Stimulated activated CD4-positive, alpha-beta T cell treated with anti-CD3 and anti-CD28 coated beads, Interleukin-2, amount 100 ng/mL, for 4 hours (primary cell): ENCODE results near the gene TOMT.
"Not testable (repeated sequence)": the region's sequence is repeated elsewhere in the genome, so short reads cannot be mapped to it uniquely, and the experiment has no call there.

Source experiments
- DNase-seq: peaks from one replicate; pipeline ENCODE4 v3.0.0-alpha.2; 2020; ENCODE audit warnings: low read depth

TOMT gene

DNA sequence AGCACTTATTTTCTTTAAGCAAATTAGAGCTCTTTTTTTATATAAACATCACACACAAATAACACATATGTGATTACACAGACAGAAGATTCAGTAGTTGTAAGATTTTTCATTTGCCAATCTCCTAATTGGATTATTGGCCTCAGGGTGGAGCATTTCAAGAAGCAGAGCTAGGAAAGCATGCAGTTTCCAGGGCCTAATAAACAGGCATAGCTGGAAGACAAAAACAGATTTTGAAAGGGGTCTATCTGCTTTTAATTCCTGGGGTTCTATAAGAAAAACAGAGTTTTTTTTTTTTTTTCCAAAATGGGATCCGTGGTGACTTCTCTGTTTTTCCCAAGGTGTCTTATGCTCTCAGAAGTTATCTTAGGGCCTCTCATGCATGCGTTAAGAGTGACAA, 22.2 kb downstream of the TOMT start:
- no peak for DNase-seq

DNA sequence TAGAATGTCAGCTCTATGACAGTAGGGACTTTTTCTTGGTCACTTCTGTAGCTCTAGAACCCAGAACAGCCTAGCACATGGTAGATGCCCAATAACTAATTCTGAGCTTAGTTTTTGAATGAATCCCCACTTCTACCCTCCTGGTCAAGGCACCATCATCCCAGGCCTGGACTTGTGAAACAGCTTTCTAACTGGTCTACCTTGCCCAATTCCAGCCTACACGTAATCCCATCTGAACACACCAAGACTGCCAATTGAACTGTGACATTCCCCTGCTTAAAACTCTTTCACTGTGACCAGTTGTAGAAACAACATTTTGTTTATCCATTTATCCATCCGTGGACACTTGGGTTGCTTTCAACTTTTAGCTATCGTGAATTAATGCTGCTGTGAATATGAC, 23.7 kb downstream of the TOMT start:
- no peak for DNase-seq

DNA sequence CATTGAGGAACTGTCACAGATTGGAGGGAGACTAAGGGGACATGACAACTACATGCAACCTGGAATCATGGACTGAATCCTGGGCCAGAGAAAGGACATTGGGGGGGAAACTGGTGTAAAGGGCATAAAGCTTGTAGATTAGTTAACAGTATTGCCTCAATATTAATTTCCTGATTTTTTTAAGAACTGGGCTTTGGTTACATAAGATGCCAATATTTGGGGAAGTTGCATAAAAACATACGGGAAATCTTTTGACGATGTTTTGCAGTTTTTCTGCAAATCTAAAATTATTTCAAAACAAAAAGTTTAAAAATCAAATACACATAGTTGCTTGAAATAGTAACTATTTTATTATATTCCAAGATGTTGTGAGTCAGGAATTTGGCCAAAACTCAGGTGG, 26.9 kb downstream of the TOMT start:
- no peak for DNase-seq

DNA sequence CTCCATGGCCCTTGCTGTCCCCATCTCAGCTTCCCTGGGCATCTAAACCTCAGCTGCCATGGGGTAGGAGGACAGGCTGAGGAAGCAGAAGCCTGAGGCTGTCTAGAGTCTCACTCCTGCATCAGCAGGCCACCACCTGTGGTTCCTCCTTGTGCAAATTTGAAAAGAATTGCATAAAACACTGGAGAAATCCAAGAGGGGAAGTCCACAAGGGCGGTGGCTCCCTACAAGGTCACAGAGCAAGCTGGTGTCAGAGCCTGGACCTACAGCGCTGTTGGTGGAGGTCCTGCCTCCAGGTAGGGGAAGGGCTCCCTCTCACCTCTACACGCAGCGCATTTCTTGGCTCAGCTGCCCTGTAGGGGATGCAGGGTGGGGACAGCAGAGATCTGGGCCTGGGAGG, 29.7 kb downstream of the TOMT start, which contains the start of gene FOLR3:
FOLR3 (plus strand) TSS at position 253 of the 400 bp plus-strand sequence. CDS start 228 bp downstream, outside the sequence.
- DNase-seq, result not testable (repeated sequence)

DNA sequence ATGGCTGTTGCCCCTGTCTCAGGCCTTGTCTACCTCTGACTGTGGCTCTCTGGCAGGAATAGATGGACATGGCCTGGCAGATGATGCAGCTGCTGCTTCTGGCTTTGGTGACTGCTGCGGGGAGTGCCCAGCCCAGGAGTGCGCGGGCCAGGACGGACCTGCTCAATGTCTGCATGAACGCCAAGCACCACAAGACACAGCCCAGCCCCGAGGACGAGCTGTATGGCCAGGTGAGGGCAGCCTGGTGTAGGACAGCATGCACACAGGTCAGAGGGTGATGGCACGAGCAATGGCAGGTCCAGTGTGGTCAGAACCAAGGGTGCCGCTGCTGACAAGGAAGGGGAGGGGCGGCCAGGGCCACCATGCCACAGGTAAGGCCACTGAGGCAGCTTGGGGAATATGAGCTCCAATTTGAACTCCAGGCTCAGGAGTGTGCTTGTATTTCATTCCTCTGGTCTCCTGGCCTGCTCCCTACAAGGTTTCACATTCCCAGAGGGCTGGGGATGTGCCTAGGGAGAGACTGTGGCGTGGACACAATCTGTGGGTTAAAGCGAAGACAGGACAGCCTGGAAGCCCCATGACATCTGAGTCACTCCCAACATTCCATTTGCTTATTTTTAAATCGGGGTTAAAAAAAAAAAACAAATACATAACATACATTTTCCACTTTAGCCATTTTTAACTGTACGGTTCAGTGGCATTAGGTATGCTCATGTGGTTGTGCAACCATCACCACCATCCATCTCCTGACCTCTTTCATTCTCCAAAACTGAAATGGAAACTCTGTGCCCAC, 30.4 kb downstream of the TOMT start:
- no peak for DNase-seq

DNA sequence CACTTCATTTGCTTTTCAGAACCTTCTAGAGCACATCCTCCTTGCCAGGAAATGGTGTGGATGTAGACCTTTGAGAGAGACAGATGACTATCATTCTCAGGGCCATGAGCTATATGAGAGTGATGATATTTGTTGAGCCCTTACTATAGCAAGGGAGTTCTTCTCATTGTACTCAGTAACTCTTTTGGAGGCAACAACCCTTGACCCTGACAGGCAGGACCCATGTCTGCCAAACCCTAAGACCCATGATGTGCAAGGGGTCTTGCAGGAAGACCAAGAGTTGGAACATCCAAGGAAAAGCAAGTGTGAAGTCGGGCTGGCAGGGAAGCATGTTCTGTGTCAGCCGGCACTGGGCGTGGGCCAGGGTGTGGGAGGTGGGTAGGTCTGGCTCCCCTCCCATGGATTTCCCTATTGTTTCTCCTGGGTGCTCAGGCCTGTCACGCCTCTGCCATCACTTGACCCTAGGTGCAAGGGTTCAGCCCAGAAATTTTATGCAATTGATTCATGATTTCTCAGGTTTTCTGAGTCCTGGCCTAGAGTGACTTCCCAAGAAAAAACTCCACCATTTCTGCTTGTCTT, 31.0 kb downstream of the TOMT start:
- DNase-seq, result no peak

DNA sequence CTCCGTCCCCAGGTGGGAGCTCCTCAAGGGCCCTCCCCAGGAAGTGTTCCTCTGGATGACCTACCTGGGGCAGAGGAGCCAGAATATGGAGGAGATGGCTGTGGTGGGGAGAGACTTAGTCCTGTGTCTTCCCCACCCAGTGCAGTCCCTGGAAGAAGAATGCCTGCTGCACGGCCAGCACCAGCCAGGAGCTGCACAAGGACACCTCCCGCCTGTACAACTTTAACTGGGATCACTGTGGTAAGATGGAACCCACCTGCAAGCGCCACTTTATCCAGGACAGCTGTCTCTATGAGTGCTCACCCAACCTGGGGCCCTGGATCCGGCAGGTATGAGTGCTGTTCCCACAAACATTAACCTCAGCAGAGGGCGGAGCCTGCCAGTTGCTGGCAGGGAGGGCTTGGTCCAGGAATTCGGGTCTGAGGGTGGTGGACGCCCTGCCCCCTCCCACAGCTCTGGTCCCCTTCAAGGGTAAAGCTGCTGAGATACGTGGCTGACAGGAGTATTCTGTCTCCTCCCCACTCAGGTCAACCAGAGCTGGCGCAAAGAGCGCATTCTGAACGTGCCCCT, 33.2 kb downstream of the TOMT start:
- no peak for DNase-seq

DNA sequence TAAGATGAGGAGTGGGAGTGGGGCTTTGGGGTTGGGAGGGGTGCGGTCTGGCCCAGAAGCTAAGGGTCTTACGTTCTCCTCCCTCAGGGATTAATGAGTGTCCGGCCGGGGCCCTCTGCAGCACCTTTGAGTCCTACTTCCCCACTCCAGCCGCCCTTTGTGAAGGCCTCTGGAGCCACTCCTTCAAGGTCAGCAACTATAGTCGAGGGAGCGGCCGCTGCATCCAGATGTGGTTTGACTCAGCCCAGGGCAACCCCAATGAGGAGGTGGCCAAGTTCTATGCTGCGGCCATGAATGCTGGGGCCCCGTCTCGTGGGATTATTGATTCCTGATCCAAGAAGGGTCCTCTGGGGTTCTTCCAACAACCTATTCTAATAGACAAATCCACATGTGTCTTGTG, 33.8 kb downstream of the TOMT start:
- DNase-seq, result no peak

DNA sequence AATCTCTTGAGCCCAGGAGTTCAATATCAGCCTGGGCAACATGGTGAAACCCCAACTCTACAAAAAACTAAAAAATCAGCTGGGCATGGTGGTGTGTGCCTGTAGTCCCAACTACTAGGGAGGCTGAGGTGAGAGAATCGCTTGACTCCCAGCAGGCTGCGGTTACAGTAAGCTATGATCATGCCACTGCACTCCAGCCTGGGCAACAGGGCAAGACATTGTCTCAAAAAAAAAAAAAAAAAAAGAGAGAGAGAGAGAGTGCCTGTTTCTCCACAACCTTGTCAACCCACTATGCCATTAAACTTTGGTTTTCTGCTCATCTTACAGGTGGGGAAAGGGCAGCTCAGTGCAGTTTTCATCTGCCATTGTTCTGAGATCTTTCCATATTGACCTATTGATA, 34.9 kb downstream of the TOMT start:
- DNase-seq, result no peak

DNA sequence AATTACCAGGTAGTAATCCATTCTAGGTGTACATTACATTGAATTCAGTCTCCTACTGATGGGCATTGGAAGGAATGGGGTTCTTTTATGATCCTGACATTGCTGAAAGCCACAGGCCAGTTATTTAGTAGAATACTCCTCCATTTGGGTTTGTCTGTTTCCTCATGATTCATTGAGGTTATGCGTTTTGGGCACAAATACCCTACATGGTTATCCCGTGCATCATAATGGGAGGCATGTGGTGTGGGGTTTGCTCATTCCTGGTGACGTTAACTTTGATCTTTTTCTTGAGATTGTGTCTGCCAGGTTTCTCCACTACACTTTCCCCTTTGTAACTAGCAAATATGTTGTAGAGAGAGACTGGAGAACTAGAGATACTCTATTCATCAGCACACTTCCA, 35.3 kb downstream of the TOMT start:
- DNase-seq, result no peak

DNA sequence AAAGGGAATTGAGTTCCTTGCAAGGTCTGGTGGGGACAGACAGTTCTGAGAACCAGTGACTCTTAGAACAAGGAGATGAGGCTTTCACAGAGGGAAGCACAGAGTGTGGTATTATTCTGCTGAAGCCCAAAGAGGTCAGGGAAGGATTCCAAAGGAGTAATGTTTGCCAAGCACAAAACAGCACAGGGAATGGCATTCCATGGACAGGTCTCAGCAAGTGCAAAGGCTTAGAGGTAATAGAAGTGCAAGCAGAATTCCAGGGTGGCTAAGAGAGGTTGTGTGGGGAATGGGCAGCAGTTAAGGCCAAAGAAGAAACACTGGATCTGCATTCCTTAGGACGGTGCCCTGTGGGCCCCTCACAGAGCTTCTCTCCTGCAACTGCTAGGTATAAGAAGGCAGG, 36.4 kb downstream of the TOMT start:
- not testable (repeated sequence) for DNase-seq

DNA sequence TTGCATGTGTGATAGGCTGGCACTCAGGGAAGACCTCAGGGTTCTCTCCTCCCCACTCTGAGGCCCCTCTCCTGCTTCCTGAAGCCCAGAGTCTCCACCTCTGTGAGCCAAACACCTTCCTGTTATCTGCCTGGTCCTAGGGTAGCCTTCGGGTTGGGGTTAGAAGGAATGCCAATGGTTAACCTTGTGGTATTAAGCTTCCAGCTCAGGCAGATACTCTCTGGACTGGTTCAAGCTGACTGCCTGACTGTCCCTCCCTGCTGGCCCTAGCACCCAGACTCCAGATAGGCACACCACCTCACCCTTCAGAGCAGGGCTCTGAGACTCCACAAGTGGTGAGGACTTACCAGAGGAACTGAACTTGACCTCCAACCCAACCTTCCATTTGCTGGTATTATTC, 36.8 kb downstream of the TOMT start:
- not testable (repeated sequence) for DNase-seq

DNA sequence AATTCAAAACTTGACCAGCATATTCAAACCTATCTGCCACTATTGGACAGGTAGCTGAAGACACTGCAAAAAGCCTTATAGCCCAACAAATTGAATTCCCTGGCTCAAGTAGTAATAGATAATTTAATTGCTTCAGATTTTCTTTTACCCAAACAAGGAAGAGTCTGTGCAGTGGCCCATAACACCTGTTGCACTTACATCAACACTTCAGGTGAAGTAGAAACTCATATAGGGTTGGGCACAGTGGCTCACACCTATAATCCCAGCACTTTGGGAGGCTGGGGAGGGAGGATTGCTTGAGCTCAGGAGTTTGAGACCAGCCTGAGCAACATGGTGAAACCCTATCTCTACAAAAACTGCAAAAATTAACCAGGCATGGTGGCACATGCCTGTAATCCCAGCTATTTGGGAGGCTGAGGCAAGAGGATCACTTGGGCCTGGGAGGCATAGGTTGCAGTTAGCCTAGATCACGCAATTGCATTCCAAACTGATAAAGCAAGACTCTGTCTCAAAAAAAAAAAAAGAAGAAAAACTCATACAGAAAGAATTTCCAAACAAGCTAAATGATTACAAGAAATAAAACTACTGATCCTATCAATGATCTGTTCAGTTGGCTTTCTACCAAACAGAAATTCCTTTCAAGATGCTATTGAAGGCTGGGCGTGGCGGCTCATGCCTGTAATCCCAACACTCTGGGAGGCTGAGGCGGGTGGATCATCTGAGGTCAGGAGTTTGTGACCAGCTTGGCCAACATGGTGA, 39.3 kb downstream of the TOMT start:
- DNase-seq, result no peak

DNA sequence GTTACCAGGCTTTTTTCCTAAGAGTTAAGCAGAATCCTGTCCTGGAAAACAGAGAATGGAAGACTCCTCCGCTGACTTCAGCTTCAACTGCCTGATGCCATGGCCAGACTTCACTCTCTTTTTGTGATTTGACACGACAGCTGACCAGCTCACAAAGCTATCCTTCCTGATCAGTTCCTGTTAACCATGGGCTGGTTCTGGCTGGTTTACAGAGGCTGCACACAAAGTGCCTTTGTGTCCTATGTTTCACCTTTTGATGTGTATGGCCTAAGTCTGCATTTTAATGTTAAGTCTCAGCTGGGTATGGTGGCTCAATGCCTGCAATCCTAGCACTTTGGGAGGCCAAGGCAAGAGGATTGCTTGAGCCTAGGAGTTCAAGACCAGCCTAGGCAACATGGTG, 40.9 kb downstream of the TOMT start:
- no peak for DNase-seq

DNA sequence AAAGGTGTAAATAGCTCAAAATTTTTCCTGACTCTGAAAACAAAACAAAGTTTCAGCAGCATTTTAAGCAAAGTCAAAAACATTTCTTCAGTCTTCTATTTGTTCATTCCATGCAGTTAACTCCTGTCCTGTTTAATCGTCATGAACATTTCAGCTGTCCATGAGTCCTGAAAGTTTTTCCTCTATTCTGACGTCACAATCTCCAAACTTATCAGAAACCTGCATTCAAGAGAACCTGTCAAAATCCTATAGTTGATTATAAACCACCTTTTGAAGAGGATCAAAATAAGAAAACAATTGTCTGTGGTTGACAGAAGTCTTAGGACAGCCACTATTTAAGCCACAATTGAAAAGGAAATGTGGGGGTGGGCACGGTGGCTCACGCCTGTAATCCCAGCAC, 45.2 kb downstream of the TOMT start:
- DNase-seq, result no peak

DNA sequence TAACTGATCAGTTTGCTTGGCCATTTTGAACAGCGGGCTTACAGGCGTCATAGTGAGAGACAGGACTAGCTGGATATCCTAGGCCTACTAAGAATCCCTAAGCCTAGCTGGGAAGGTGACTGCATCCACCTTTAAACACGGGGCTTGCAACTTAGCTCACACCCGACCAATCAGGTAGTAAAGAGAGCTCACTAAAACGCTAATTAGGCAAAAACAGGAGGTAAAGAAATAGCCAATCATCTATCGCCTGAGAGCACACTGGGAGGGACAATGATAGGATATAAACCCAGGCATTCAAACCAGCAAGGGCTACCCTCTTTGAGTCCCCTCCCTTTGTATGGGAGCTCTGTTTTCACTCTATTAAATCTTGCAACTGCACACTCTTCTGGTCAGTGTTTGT, 48.1 kb downstream of the TOMT start:
- DNase-seq, result not testable (repeated sequence)

DNA sequence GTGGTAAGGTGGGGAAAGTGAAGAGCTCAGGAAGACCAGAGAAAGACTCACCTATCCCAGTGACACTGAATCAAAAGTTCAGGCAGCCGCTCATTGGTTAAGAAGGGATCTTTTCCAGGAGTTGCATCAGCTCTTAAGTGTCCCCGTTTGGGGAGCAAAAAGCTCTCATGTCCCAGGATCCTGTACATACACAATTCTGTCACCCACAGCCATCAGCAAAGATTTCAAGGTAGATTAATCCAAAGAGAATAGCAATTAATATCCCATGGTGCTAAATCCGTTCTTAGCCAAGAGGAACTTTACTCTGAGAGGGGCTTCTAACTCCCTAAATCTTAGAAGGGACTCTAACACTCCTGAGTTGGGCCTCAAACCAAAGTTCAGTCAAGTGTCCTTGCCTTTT, 49.1 kb downstream of the TOMT start:
- DNase-seq, result no peak

DNA sequence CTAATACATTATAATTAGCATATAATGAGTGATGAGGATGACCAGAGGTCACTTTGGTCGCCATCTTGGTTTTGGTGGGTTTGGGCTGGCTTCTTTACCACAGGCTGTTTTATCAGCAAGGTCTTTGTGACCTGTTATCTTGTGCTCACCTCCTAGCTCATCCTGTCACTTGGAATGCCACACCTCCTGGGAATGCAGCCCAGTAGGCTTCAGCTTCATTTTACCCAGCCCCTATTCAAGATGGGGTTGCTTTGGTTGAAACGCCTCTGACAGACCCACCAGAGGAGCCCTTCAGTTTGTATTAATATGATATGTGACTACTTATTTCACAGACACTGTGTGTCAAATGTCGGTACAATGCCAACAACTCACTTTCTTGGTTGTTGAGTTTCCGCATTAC, 50.0 kb downstream of the TOMT start:
- DNase-seq, result no peak

DNA sequence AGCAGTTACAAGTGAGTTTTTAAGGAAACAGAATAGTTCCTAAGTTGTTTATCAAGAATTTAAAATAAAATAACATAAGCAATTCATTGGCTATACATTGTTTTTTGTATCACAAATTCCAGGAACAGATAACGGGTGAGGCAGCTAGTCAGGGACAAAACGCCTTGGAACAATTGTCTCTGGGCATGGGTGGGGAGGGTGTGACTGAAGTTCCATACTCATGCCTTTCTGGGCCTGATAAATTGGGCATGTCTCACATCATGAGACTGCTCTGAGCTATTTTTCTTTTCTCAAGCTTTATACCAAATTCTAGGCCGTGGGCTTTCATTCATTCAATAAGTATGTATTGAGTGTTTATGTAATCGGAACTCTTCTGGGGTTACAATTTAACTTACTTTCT, 51.4 kb downstream of the TOMT start:
- DNase-seq, result no peak
